ENCODE measurements around the gene SFRP2. TPM values are rescaled to one million over a fixed set of nuclear protein-coding genes. Genes with fewer than 3 reads are reported as not detected.

SFRP2 gene, protein sequence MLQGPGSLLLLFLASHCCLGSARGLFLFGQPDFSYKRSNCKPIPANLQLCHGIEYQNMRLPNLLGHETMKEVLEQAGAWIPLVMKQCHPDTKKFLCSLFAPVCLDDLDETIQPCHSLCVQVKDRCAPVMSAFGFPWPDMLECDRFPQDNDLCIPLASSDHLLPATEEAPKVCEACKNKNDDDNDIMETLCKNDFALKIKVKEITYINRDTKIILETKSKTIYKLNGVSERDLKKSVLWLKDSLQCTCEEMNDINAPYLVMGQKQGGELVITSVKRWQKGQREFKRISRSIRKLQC
- 0.05 TPM in 1 of 5 replicates, not detected in the others for total RNA-seq (2022; extraction: Qiagen RNA extraction)

DNA sequence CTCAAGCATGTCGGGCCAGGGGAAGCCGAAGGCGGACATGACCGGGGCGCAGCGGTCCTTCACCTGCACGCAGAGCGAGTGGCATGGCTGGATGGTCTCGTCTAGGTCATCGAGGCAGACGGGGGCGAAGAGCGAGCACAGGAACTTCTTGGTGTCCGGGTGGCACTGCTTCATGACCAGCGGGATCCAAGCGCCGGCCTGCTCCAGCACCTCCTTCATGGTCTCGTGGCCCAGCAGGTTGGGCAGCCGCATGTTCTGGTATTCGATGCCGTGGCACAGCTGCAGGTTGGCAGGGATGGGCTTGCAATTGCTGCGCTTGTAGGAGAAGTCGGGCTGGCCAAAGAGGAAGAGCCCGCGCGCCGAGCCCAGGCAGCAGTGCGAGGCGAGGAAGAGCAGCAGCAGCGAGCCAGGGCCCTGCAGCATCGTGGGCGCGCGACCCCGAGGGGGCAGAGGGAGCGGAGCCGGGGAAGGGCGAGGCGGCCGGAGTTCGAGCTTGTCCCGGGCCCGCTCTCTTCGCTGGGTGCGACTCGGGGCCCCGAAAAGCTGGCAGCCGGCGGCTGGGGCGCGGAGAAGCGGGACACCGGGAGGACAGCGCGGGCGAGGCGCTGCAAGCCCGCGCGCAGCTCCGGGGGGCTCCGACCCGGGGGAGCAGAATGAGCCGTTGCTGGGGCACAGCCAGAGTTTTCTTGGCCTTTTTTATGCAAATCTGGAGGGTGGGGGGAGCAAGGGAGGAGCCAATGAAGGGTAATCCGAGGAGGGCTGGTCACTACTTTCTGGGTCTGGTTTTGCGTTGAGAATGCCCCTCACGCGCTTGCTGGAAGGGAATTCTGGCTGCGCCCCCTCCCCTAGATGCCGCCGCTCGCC, at the start of gene SFRP2:
SFRP2 (minus strand) TSS at position 671 of the 864 bp plus-strand sequence; CDS start at position 423, 248 bp downstream.

DNA sequence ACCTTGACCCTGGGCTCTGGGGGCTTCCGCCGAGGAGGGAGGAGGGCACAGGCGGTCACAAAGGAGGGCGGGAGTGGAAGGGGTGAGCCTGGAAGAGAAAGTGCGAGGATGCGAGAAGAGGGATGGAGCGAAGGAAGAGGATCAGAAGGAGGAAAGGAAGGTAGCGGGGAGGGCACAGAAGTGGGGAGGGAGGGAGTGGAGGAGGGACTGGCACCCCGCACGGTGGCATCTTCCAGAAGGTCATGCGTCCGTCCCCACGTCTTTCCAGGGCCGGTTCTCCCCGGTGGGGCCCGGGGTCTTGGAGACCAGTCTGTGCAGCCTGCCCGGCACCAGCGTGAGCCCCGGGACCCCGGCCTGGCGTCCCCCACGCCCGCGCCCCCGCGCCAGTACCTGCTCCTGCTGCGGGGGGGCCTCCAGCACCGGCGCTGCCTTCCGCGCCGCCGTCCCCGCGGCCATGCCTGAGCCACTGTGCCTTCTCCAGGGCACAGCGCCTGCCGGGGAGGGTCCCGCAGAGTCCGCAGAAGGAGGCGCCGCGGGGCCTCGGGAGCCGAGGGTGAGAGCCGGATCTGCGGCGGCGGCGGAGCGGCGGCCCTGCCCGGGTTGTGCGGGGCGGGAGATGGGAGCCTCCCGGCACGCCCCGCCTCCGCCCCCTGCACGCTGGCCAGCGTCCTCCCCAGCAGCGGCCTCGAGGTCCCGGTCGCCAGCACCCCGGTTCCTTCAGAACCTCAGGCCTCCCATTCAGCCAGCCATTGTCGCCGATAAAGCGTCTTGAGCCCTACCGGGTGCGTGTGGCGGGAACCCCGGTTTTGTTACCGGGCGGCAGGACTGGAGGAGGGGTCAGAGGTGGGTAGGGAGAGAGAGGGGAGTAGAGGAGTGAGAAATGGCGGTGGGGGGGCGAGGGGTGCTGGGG, 29.2 kb downstream of the SFRP2 start, which contains the start of gene RNF175:
RNF175 (minus strand) TSS at position 618 of the 910 bp plus-strand sequence; CDS start at position 456, 162 bp downstream.

Other genes starting within 250 kb of the SFRP2 start
- 0.59 to 0.71 TPM (median 0.61 TPM) in 5 replicates for gene TLR2, start 104.8 kb downstream of the SFRP2 start, total RNA-seq (2022; extraction: Qiagen RNA extraction)
- gene RNF175, start 29.1 kb downstream of the SFRP2 start, total RNA-seq (2022; extraction: Qiagen RNA extraction), result not detected in 5 replicates